ENCODE data around the gene FREM2.
A peak's percentile ranks its signal among the peaks of the same experiment; 100 is the strongest.

FREM2 gene

GRCh38 chr13:38826182-38826813 is 139.4 kb downstream of the FREM2 start:
- no peak for DNase-seq (ENCODE audit: low spot score)

- DNase-seq (ENCODE audit: low spot score) = no peak
These were observed 143.7 kb downstream of the FREM2 start for GRCh38 chr13:38830442-38831045.

DNA sequence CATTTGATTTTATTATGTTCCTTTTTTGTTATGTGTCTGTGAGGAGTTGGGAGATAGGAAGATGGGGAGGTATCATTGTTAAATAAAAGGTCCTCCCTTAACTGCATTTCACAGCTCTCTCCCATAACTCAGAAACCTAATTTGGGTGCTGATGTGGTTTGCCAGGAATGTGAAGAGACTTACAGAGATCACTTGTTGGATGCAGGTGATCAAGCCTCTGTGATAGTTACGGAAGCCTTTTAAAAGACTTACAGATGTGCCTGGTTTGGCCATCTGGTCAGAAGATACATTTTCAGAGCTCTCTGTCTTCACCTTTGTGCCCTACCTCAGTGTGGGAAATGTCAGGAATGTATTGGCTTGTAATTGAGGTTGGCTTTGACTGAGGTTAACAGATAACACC is 157.7 kb downstream of the FREM2 start:
- no peak for DNase-seq (ENCODE audit: low spot score)

DNA sequence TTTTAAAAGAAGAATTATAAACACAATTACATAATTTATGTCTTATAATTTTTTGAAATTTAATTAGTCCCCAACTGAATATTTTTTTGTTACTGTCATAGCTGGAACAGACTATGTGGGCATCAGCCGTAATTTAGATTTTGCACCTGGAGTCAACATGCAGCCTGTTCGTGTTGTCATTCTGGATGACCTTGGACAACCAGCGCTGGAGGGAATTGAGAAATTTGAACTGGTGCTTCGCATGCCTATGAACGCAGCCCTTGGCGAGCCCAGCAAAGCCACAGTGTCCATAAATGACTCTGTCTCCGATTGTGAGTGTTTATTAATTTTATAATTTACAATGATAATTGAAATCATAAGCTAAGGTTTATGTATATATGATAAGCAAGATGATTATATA is 161.5 kb downstream of the FREM2 start:
- no peak for DNase-seq (ENCODE audit: low spot score)

DNA sequence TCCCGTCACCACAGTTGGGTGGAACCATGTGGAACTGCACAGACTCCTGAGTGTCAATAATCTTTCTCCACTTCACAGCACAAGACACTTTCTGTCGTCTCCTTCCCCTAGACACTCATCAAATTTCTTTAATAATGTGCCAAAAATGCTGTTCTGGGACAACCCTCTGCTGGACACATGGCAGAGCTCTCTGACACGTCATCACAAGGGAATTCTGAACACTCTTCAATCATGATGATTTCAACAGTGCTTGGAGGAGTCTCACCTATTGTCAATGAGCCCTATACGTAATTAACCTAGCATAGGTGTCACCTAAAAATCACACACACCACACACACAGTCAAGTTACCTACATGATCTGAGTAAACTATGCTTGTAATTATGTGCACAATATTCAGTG is 162.4 kb downstream of the FREM2 start:
- DNase-seq (ENCODE audit: low spot score) = no peak

GRCh38 chr13:38850868-38851626 is 164.2 kb downstream of the FREM2 start:
- DNase-seq (ENCODE audit: low spot score) = no peak

- no peak for DNase-seq (ENCODE audit: low spot score)
These were observed 167.3 kb downstream of the FREM2 start for GRCh38 chr13:38854226-38854625.

DNA sequence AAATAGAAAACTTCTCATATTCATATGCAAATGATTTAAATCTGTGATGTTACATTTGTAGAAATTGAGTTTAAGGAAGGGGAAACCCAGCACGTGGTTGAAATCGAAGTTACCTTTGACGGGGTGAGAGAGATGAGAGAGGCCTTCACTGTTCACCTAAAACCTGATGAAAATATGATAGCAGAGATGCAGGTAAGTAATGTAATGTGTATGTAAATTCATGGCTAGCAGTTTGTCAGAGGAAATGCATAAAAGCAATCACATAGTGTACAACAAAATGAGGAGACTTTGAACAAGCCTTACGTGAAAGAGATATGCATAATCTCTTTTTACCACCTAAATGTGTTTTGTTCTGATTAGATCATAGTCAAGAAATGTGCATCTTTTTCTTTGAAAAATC is 169.2 kb downstream of the FREM2 start:
- no peak for DNase-seq (ENCODE audit: low spot score)

DNA sequence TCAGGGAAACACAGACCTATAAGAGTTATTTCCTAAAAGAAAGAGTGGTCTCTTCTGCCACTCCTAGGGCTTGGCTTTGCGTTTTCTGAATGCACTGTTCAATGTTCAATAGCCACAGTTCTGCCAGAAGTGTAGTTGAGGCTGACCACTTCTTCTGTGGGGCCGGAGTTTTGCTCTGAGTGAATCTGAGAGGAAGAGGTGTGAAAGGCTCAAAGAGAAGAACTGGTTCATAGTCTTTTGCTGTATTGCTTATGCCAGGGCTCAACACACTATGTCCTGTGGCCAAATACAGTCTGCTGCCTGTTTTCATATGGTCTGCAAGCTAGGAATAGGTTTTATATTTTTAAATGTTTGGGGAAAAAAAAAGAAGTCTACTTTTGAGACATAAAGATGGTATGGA is 175.6 kb downstream of the FREM2 start:
- DNase-seq (ENCODE audit: low spot score) = no peak

DNA sequence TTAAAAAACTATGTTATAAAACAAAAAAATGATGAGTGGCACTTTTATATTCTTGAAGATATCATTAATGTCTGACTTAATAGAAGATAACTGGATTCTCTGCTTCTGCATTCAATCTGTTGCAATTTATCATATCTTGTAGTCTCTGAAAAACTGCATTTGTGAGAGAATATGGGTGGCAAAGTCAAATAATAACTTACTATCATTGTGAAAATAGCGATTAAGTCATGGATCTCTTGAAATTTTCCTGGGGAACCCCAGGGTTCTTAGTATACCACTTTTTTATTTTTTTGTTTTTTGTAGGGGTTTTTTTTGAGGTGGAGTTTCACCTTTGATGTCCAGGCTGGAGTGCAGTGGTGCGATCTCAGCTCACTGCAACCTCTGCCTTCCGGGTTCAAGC is 176.7 kb downstream of the FREM2 start:
- DNase-seq (ENCODE audit: low spot score) = no peak

- no peak for DNase-seq (ENCODE audit: low spot score)
These were observed 179.8 kb downstream of the FREM2 start for GRCh38 chr13:38866649-38867048.

DNA sequence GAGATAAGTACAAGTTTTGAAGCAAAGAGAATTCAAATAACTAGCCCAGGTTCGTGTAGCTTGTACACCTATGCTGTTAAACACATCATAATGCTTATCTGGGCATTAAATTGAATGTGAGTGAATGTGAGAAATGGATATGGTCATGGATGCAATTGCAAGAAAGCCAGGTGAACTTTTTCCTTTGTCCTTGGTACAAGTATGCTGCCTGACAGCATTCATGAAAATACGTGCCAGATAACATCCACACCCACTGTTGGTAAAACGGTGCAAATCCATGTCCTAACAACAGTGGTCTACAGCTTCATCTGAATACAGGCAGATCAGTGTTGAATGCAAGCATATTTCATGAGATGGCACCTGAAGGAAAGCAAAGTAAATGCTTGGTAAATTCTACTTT is 181.5 kb downstream of the FREM2 start:
- no peak for DNase-seq (ENCODE audit: low spot score)

DNA sequence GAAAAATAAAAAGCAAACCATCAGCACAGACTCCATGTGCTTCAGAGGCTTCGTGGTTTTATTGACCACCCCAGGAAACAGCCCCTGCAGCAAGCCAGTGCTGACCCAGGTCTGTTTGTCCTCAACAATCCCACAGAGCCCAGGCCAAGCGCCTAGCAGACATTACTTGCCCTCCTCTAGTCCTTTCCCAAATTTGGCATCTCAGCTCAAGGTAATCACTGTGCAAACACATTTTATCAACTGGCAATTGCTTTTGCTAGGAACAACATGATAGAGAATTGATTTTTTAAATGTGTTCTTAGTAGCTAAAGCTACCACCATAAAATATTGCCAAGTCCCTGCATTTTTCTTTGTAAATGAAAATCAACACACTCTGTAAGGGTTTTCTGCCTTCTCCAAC is 182.0 kb downstream of the FREM2 start:
- no peak for DNase-seq (ENCODE audit: low spot score)

DNA sequence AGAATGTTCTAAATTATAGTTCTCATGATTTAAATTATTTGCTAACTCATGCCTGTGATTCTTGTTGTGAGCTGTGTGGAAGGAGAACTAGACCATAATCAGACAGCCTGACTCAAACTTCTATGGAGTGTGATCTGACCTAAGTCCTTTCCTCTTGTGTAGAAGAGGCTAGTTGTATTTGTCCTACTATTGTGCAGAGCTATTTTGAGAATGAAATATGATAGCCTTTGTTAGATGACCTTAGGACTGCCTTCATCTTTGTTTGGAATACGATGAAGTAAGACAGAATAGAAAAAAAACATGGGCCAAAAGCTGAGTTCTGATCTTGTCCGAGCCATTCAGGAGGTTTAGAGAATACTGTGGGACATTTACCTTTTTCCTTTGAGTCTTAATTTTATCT is 184.4 kb downstream of the FREM2 start:
- DNase-seq (ENCODE audit: low spot score) = no peak

DNA sequence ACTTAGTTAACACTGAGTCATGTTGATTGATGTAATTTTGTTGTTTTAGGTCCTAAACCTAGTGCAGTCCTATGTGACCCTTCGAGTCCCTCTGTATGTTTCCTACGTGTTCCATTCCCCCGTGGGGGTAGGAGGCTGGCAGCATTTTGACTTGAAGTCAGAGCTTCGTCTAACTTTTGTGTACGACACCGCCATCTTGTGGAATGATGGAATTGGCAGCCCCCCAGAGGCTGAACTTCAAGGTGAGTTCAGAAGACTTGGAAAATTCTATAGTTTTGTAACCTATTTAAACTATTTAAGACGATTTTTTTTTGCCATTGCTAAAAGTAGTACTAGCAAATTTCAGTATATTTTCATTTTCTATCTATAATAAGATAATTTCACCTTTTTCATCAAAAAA is 185.8 kb downstream of the FREM2 start:
- peak; percentile 35 for DNase-seq (ENCODE audit: low spot score)

DNA sequence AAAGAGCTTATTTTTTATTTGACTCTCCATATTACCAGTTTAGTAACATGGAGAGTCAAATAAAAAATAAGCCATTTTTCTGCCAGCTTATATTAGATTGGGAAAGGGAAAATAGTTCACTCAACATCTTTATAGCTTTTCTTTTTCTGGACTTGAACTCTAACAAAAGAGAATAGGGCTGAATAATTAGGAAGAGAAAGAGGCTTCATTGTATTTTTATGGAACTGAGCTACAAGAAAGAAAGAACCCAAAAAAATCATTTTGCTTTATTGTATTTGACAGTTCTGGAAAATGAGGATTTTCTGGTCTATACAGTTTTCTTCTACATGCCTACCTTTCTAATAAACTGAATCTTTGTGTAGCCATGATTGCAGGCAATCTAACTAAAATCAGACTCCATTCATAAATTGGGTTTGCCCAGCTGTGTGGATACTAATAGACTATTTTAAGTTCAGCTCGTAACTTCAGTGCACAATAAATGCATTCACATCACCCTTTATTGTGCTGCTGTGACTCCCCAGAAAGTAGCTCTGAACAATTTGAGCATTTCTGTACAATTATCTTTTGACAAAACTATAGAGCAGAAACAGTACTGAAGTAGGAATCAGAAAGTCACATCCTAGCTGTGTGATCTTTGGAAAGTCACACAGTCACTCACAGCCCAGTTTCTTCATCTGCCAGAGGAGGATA is 188.5 kb downstream of the FREM2 start:
- no peak for DNase-seq (ENCODE audit: low spot score)

- DNase-seq (ENCODE audit: low spot score) = no peak
These were observed 192.4 kb downstream of the FREM2 start for GRCh38 chr13:38879278-38879677.

DNA sequence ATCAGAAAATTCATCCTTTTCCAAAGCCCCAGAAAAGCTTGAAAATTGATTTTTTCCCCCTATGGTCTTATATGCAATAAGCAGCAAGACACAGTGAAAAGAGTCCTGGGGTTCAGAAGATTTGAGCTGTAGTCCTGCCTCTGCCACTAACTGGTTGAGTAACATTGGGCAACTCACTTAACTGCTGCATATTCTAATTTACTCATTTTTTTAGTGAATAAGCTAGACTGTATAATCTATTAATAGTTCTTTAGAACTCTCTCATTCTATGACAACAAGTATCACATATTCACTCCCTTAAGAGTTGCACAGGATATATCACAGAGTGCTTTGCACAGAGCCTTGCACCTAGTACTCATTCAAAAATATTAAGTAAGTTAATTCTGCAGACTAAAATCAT is 192.9 kb downstream of the FREM2 start:
- DNase-seq (ENCODE audit: low spot score) = no peak

DNA sequence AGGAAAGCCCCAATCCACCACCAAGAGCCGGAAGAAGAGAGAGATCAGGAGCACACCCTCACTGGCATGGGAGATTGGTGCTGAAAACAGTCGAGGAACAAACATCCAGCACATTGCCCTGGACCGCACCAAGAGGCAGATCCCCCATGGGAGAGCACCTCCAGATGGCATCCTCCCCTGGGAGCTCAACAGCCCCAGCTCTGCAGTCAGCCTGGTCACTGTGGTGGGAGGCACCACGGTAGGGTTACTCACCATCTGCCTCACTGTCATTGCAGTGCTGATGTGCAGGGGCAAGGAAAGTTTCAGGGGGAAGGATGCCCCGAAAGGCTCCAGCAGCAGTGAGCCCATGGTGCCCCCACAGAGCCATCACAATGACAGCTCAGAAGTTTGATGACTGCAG is 193.5 kb downstream of the FREM2 start:
- DNase-seq (ENCODE audit: low spot score) = no peak

GRCh38 chr13:38883783-38884182 is 196.9 kb downstream of the FREM2 start:
- DNase-seq (ENCODE audit: low spot score) = no peak

GRCh38 chr13:38888309-38888708 is 201.4 kb downstream of the FREM2 start:
- no peak for DNase-seq (ENCODE audit: low spot score)

- DNase-seq (ENCODE audit: low spot score) = no peak
These were observed 208.2 kb downstream of the FREM2 start for GRCh38 chr13:38895075-38895474.

- DNase-seq (ENCODE audit: low spot score) = no peak
These were observed 210.6 kb downstream of the FREM2 start for GRCh38 chr13:38897521-38897920.
